Measurements from ENCODE around the gene MYT1. TPM values are rescaled to one million over a fixed set of nuclear protein-coding genes. Genes with fewer than 3 reads are reported as not detected.

The MYT1 gene
- total RNA-seq, 1 experiment from 2014 or later: 0.22 TPM

DNA sequence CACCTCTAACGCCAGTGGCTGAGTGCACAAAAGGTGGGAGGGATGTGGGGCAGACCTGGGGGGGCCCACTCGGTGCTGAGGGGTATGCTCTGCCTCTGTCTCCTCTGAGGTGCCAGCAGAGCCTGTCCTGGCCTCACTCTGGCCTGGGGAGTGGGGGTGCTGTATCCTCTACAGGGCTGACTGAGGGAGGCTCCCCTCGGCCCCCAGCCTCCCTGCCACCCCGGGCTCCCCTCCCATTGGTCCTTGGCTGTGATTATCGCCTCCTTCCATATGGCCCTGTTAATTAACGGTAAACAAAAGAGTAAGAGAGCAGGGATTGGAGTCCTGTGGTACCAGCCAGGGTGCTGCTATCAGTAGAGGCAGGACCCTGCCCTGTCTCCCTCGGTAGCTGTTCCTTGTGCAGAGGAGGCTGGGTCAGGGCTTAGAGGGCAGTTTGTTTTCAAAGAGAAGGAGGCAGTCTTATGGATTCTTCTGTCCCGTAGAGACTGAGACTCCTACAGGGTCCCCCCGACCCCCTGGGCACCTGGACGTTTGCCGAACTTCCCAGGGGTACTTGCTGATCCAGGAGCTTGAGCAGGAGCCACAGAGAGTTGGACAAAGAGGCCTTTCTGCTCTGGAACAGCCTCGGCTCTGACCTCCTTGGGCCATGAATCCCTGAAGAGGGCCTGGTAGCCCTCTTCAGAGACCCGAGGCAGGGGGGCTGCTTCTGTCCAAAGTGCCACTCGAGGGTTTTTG is 1.8 kb downstream of the MYT1 start:
- CTCF ChIA-PET: no interaction called here
- BruUV-seq (replicated peaks): no TSS peak
- H3K27ac ChIP-seq (ENCODE audit: low read length): no peak overlapping the region
- no peak overlapping the region for H3K4me3 ChIP-seq (ENCODE audit: low read length)
- H3K79me2 ChIP-seq (ENCODE audit: low read length): no peaks in the 10 kb centered on the region
- H4K20me1 ChIP-seq (ENCODE audit: low read length): no peaks in the 10 kb centered on the region
- H3K36me3 ChIP-seq (ENCODE audit: low read depth, low read length): no peaks in the 10 kb centered on the region
- H3F3A ChIP-seq (ENCODE audit: low read length, unreplicated experiment): no peaks in the 10 kb centered on the region
- H2AFZ ChIP-seq (ENCODE audit: low read length): no peak overlapping the region
- TF ChIP-seq, protein P1, sequence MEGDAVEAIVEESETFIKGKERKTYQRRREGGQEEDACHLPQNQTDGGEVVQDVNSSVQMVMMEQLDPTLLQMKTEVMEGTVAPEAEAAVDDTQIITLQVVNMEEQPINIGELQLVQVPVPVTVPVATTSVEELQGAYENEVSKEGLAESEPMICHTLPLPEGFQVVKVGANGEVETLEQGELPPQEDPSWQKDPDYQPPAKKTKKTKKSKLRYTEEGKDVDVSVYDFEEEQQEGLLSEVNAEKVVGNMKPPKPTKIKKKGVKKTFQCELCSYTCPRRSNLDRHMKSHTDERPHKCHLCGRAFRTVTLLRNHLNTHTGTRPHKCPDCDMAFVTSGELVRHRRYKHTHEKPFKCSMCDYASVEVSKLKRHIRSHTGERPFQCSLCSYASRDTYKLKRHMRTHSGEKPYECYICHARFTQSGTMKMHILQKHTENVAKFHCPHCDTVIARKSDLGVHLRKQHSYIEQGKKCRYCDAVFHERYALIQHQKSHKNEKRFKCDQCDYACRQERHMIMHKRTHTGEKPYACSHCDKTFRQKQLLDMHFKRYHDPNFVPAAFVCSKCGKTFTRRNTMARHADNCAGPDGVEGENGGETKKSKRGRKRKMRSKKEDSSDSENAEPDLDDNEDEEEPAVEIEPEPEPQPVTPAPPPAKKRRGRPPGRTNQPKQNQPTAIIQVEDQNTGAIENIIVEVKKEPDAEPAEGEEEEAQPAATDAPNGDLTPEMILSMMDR (conservative IDR thresholded peaks at IDR 0.05; ENCODE audit: low read depth, low read length): no peak
- TF ChIP-seq EZH2phosphoT487 (IDR thresholded peaks at IDR 0.05; ENCODE audit: borderline replicate concordance, low read length): no peak
- no peak for TF ChIP-seq EZH2 (IDR thresholded peaks at IDR 0.05; ENCODE audit: low read length, unreplicated experiment)
- H3K9me2 ChIP-seq (replicated peaks; ENCODE audit: low read length): no peaks in the 10 kb centered on the region
- POLR2A ChIA-PET (ENCODE audit: unreplicated experiment): no interaction called here
- no peak overlapping the region for H3K4me2 ChIP-seq (ENCODE audit: low read length)
- peaks cover 86% of the 10 kb centered on the region for H3K27me3 ChIP-seq (ENCODE audit: low read length)
- no peaks in the 10 kb centered on the region for H3K4me1 ChIP-seq (ENCODE audit: insufficient read depth, low read length)
- no peak overlapping the region for H3K9ac ChIP-seq (ENCODE audit: low read length)
- no peaks in the 10 kb centered on the region for H3K9me3 ChIP-seq (ENCODE audit: low read length)
- ATAC-seq: no peak
- DNase-seq: no peak
- intact Hi-C loops (cut with micrococcal nuclease): no loop called here

DNA sequence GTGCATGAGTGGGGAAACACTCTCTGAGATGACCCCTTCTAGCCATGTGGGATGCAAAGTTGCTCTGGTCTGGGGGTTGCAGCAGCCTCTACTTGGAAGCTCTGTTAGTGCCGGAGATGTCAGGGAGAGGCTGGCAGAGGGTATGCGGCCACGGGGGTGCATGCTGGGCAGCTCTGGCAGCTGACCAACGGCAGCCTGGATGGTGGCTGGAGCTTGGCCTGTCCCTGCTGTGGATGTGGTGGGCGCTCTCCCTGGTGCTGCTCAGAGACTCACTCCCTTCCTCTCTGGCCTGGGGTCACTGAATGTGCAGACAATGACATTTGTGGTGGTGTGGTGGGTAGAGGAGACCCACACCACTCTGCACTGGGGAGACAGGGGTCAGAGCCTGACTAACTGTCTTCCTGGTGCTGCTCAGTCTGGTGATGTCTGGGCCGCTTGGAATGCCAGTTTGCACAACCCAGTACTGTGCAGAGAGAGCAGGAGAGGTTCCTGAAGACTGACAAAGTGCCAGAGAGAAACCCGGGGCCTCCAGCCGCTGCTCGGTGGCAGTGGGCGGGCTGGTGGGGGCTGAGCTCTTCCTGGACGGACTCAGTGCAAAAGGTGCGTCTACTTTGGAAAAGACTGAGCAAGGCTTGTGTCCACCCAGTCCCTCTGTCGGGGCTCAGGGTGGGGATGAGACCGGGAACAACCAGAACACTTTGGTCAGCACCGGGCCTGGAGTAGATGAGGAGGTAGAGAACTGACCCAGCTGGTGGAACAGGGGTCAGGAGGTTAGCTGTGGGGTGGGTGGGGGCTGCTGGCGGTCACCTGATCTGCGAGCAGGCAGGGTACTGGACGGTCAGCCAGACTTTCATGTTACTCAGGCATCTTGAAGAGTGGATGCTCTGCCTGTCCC is 2.7 kb downstream of the MYT1 start:
- no peak for ATAC-seq

More for the DNA sequence above, 2.7 kb downstream of the MYT1 start:
- Histone ChIP-seq H3K9ac (ENCODE audit: low read length) (no peak overlapping the region), H3K4me3 (ENCODE audit: low read length) (no peak overlapping the region), H3K27ac (ENCODE audit: low read length) (no peak overlapping the region), H3K9me2 (replicated peaks; ENCODE audit: low read length) (no peaks in the 10 kb centered on the region), H3K4me1 (ENCODE audit: insufficient read depth, low read length) (no peaks in the 10 kb centered on the region), H3K9me3 (ENCODE audit: low read length) (no peaks in the 10 kb centered on the region), H4K20me1 (ENCODE audit: low read length) (no peaks in the 10 kb centered on the region), H3K36me3 (ENCODE audit: low read depth, low read length) (no peaks in the 10 kb centered on the region), H3F3A (ENCODE audit: low read length, unreplicated experiment) (no peaks in the 10 kb centered on the region), H3K79me2 (ENCODE audit: low read length) (no peaks in the 10 kb centered on the region), H3K4me2 (ENCODE audit: low read length) (no peak overlapping the region), H3K27me3 (ENCODE audit: low read length) (peaks cover 77% of the 10 kb centered on the region), H2AFZ (ENCODE audit: low read length) (no peak overlapping the region)
- no peak for DNase-seq
- intact Hi-C loops (cut with micrococcal nuclease): no loop called here
- no TSS peak for BruUV-seq (replicated peaks)
- POLR2A ChIA-PET (ENCODE audit: unreplicated experiment): interaction anchor here (0.6 kb wide), 1 partner anchor 36 kb away, joined by 3 read pairs; no protein-coding TSS in a partner anchor
- TF ChIP-seq EZH2 (IDR thresholded peaks at IDR 0.05; ENCODE audit: low read length, unreplicated experiment) (no peak), EZH2phosphoT487 (IDR thresholded peaks at IDR 0.05; ENCODE audit: borderline replicate concordance, low read length) (no peak)
- TF ChIP-seq, protein P1 (conservative IDR thresholded peaks at IDR 0.05; ENCODE audit: low read depth, low read length): no peak
- CTCF ChIA-PET: no interaction called here

Measured in PC-3 (cell line).